ENCODE results near the gene RSPH6A. TPM values are rescaled to one million over a fixed set of nuclear protein-coding genes. Genes with fewer than 3 reads are reported as not detected.
A peak's percentile ranks its signal among the peaks of the same experiment; 100 is the strongest.

Gene RSPH6A
- total RNA-seq, 2 donors from 2014 or later: not detected

DNA sequence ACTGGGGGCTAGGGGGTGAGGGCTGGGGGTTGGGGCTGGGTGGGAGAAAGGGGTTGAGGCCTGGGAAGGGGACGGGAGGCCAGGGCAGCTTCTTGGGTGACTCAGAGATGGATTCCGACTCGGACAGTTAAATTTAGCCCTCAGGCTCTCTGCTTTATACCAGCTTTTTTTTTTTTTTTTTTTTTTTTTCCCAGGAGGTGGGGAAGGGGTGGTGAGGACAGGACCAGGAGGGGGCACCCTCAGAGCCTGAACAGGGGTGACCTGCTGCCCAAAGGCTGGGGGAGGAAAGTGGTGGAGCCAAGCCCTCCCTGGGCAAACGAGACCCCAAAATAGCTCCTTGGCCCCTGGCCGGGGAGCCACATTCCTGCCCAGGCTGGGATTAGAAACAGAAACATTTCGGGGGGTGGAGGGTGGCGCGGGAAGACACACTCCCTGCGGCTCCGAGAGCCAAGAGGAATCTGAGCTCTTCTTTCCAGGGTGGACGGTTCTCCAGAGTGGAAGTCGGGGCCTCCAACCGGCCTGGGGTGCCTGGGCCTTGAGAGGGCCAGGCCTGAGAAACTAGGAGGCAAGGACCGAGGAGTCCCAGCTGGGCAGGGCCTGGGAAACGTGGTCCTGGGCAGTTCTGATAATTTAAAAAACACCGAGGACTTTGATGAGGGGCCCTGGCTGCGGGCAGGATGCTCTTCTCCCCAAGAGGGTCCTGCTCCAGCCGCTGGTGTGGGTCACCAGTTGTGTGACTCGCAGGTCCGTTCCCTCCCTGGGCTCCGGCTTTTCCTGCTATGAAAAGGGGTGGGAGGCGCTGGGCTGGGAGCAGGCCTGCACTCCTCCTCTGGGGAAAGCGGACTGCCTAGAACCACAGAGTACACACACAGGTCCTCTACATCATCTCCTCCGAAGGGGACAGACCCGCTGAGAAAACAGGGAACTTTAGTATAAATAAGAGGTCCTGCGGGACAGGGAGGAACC, 32.0 kb downstream of the RSPH6A start:
- H3K27me3 ChIP-seq (replicated peaks; ENCODE audit: insufficient read depth): no peaks in the 10 kb centered on the region
- peaks cover 25% of the 10 kb centered on the region for H3K36me3 ChIP-seq
- ATAC-seq (ENCODE audit: insufficient number of reproducible peaks, low FRiP score, low read depth) (peak; percentile 63), DNase-seq (ENCODE audit: low spot score) (no peak)
- TF ChIP-seq, protein P1, sequence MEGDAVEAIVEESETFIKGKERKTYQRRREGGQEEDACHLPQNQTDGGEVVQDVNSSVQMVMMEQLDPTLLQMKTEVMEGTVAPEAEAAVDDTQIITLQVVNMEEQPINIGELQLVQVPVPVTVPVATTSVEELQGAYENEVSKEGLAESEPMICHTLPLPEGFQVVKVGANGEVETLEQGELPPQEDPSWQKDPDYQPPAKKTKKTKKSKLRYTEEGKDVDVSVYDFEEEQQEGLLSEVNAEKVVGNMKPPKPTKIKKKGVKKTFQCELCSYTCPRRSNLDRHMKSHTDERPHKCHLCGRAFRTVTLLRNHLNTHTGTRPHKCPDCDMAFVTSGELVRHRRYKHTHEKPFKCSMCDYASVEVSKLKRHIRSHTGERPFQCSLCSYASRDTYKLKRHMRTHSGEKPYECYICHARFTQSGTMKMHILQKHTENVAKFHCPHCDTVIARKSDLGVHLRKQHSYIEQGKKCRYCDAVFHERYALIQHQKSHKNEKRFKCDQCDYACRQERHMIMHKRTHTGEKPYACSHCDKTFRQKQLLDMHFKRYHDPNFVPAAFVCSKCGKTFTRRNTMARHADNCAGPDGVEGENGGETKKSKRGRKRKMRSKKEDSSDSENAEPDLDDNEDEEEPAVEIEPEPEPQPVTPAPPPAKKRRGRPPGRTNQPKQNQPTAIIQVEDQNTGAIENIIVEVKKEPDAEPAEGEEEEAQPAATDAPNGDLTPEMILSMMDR (IDR thresholded peaks at IDR 0.05): no peak
- H3K4me1 ChIP-seq (ENCODE audit: control insufficient read depth in 1 of 2, low read depth in 2 of 2): peaks cover 20 to 50% of the 10 kb centered on the region in 2 donors
- peak overlapping the region; percentile 91 for H3K4me3 ChIP-seq
- peak overlapping the region; percentile 97 to 98 for H3K27ac ChIP-seq
- H3K9me3 ChIP-seq: no peaks in the 10 kb centered on the region

DNA sequence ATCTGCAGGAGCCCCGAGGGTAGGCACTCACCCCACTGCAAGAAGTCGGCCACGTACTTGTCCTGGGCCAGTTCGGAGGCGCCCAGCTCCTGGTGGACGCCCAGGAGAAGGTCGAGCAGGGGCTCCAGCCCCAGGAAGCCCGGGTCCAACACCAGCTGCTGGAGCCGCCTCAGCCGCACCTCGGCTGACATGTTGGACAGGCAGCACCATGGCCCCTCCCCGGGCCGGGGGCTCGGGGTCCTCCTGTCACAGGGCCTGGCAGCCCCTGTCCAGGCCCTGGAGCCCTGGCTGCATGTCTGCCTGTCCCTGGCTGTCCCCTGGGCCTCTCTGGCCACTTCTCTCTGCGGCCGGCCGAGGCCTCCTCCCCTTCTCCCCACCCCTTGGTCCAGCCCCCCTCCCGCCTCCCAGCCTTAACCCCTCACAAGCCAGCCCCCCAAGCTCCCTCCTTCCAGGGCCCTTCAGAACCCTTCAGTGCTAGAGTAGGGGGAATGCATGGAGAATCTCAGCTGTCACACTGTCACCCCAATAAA, 32.9 kb downstream of the RSPH6A start, which contains the start of gene DMPK:
DMPK (minus strand) TSS at position 329 of the 530 bp plus-strand sequence; CDS start at position 191, 138 bp downstream.
- Histone ChIP-seq H3K36me3 (peaks cover 25% of the 10 kb centered on the region), H3K4me1 (ENCODE audit: control insufficient read depth in 1 of 2, low read depth in 2 of 2) (peaks cover 20 to 50% of the 10 kb centered on the region in 2 donors), H3K9me3 (no peaks in the 10 kb centered on the region), H3K27ac (peak within 1 kb of the TSS; percentile 97 to 98), H3K27me3 (replicated peaks; ENCODE audit: insufficient read depth) (no peaks in the 10 kb centered on the region), H3K4me3 (peak within 1 kb of the TSS; percentile 91)
- DNase-seq (ENCODE audit: low spot score) (no peak), ATAC-seq (ENCODE audit: insufficient number of reproducible peaks, low FRiP score, low read depth) (no peak)
- TF ChIP-seq, protein P1 (IDR thresholded peaks at IDR 0.05): no peak

DNA sequence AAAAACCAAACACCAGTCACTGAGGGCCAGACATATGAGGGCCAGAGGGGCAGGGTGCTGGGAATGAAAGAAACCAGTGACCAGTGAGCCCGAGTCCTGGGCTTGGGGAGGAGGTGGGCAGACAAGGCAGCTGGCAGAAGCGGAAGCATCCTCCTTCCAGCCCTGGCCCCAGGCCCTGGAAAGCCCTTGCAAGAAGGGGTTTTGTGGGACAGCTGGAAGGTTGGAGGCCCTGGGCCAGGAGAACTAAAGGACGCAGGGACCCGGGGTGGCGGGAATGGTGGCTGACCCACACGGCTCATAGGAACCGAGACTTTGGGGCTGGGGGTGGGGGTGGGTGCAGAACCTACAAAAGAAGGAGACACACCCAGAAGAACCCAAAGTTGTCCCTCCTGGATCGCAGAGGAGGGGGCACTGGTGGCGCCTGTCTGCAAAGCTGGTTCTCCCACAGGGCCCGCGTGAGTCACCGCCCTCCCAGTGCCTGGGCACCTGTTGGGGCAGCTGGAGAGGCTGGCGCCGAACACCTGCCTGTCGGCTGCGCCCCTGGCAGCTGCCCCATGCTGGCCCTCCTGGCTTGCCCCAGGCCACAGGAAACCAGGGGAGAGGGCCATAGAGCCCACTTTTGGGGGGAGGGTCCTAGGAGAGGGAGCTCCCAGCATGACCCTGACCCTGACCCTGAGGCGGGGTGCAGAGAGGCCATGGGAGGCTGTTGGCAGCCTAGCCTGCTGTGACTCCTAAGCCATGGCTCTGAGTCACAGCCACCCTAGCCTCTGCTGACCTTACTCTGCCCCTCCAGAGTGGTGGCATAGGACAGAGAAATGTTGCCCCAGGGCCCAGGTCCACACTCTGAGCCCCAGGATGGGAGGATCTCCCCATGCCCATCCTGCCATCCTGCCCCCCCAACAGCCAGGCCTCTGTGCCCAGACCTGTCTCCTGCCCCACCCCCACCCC, 33.6 kb downstream of the RSPH6A start:
- H3K4me3 ChIP-seq: peak overlapping the region; percentile 91
- H3K36me3 ChIP-seq: peaks cover 28% of the 10 kb centered on the region
- TF ChIP-seq, protein P1 (IDR thresholded peaks at IDR 0.05): no peak
- no peaks in the 10 kb centered on the region for H3K9me3 ChIP-seq
- no peak for DNase-seq (ENCODE audit: low spot score)
- no peak for ATAC-seq (ENCODE audit: insufficient number of reproducible peaks, low FRiP score, low read depth)
- H3K27ac ChIP-seq: peak overlapping the region; percentile 97 to 98
- H3K27me3 ChIP-seq (replicated peaks; ENCODE audit: insufficient read depth): no peaks in the 10 kb centered on the region
- peaks cover 20 to 50% of the 10 kb centered on the region in 2 donors for H3K4me1 ChIP-seq (ENCODE audit: control insufficient read depth in 1 of 2, low read depth in 2 of 2)

DNA sequence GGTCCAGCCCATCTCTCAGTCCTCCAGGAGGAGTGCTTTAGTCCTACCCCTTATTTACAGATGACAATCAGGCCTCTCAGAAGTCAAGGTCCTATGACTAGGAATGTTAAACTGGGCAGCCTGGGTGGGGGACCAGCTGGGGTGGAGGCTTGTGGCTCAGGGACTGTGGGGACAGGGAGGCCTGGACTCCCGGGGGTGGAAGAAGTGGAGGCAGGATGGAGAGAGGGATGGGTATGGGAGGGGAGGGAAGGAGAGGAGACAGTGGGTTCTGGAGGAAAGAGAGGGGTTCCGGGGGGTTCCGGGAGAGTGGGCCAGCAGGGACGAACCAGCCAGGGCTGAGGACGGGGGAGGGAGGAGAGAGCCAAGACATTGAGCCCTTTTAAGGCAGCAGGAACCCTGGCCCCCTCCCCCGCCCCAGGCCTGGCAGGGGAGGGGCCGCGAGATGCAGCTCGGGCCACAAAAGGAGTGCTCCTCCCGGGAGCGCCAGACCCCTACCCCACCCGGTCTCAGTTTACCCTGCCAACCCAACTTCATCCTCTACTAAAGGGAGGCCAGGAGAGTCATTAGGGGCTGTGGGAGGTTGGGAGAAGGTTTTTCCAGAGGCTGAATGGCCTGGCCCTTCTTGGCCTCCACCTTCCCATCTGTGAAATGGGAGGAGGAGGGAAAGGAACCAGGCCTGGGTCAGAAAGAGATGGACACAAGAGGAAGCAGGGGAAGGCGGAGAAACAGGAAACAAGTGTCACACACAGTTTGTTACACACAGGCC, 34.5 kb downstream of the RSPH6A start:
- H3K4me3 ChIP-seq: peak overlapping the region; percentile 91
- TF ChIP-seq, protein P1 (IDR thresholded peaks at IDR 0.05): no peak
- peaks cover 20 to 47% of the 10 kb centered on the region in 2 donors for H3K4me1 ChIP-seq (ENCODE audit: control insufficient read depth in 1 of 2, low read depth in 2 of 2)

More for the DNA sequence above, 34.5 kb downstream of the RSPH6A start:
- ATAC-seq (ENCODE audit: insufficient number of reproducible peaks, low FRiP score, low read depth) (no peak), DNase-seq (ENCODE audit: low spot score) (no peak)
- no peaks in the 10 kb centered on the region for H3K9me3 ChIP-seq
- no peaks in the 10 kb centered on the region for H3K27me3 ChIP-seq (replicated peaks; ENCODE audit: insufficient read depth)
- peaks cover 28% of the 10 kb centered on the region for H3K36me3 ChIP-seq
- peak overlapping the region; percentile 97 to 98 for H3K27ac ChIP-seq
